Astrocyte (in vitro differentiated cells and primary cell): ENCODE measurements around the gene HIBADH.

Experiments used
- EZH2 ChIP-seq: IDR thresholded peaks from 2 replicates; pipeline ENCODE4 v1.6.1; 2012; ENCODE audit warnings: mild to moderate bottlenecking, low read length, inconsistent platforms; ENCODE audit not compliant: insufficient read depth
- TF ChIP-seq, protein P1 (sequence below): IDR thresholded peaks from 2 replicates; pipeline ENCODE4 v1.5.1; 2011; ENCODE audit warnings: low read depth, mild to moderate bottlenecking, inconsistent platforms, low read length, moderate library complexity; ENCODE audit not compliant: insufficient read depth

DNA sequence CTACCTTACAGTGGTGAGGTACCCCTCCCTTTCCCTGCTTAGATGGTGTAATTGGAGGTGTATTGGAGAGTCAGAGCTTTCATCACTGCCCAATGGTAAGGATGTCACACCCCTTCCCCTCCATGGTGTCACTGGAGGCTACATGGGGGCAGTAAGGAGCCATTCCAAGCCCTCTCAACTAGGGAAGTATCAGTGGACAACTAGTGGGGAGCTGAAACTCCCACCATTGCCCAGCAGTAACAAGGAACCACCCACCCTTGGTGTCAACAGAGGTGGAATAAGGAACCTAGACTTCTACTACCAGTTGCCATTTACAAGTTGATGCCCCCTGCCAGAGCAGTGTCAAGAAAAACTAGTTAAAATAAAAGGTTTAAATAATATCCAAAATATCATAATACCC lies 2.8 kb upstream of the HIBADH start:
- no peak for TF ChIP-seq EZH2
- TF ChIP-seq, protein P1, sequence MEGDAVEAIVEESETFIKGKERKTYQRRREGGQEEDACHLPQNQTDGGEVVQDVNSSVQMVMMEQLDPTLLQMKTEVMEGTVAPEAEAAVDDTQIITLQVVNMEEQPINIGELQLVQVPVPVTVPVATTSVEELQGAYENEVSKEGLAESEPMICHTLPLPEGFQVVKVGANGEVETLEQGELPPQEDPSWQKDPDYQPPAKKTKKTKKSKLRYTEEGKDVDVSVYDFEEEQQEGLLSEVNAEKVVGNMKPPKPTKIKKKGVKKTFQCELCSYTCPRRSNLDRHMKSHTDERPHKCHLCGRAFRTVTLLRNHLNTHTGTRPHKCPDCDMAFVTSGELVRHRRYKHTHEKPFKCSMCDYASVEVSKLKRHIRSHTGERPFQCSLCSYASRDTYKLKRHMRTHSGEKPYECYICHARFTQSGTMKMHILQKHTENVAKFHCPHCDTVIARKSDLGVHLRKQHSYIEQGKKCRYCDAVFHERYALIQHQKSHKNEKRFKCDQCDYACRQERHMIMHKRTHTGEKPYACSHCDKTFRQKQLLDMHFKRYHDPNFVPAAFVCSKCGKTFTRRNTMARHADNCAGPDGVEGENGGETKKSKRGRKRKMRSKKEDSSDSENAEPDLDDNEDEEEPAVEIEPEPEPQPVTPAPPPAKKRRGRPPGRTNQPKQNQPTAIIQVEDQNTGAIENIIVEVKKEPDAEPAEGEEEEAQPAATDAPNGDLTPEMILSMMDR = no peak
